PFSK-1 (cell line): Measurements from ENCODE around the gene CRNKL1. TPM values are rescaled to one million over a fixed set of nuclear protein-coding genes. Genes with fewer than 3 reads are reported as not detected.
A peak's percentile ranks its signal among the peaks of the same experiment; 100 is the strongest.

Experiments
- FOXP2 ChIP-seq: optimal IDR thresholded peaks from 2 replicates; pipeline ENCODE3; 2011; ENCODE audit warnings: borderline replicate concordance, control low read depth, inconsistent platforms; ENCODE audit not compliant: insufficient read depth; ENCODE audit errors: extremely low read length, extremely low read depth
- POLR2AphosphoS5 ChIP-seq: IDR thresholded peaks from 2 replicates; pipeline ENCODE4 v1.6.1; 2012; ENCODE audit warnings: low read depth, mild to moderate bottlenecking, control low read depth, low read length, moderate library complexity
- REST ChIP-seq, 2 experiments: IDR thresholded peaks; 2 replicates each; pipeline versions ENCODE4 v1.6.1 to v1.8.0; 2011 to 2012; ENCODE audit warnings: low read depth in 2 of 2, low read length in 2 of 2, control low read depth in 1 of 2, inconsistent platforms in 1 of 2, mild to moderate bottlenecking in 1 of 2, moderate library complexity in 1 of 2; ENCODE audit not compliant: insufficient read depth in 1 of 2
- SIN3A ChIP-seq: IDR thresholded peaks from 2 replicates; pipeline ENCODE4 v1.6.1; 2012; ENCODE audit warnings: mild to moderate bottlenecking, low read length, moderate library complexity, borderline replicate concordance; ENCODE audit not compliant: insufficient read depth
- TAF1 ChIP-seq: IDR thresholded peaks from 2 replicates; pipeline ENCODE4 v1.6.1; 2012; ENCODE audit warnings: low read length, control low read depth, borderline replicate concordance; ENCODE audit not compliant: insufficient read depth
- polyA plus RNA-seq: library from polyadenylated mRNA; unstranded; fragments of >200 nt; gene quantifications from one replicate; pipeline ENCODE4 v1.2.1, GENCODE V29; 2012; ENCODE audit warnings: low read depth, missing spikeins; ENCODE audit not compliant: insufficient read length

The CRNKL1 gene
- 7.9 TPM for polyA plus RNA-seq

- peak; percentile 58; the same call in 1 of the 2 replicates for TF ChIP-seq TAF1
- peak; percentile 99 for TF ChIP-seq SIN3A
- TF ChIP-seq POLR2AphosphoS5, result 0 out of 2 replicates have a peak, but pooled peaks have one; percentile 44
- TF ChIP-seq FOXP2, result peak; percentile 88
- TF ChIP-seq REST (IDR thresholded peaks at IDR 0.05; ENCODE audit: insufficient read depth in 1 of 2, low read depth in 2 of 2, low read length in 2 of 2), result no peak
These were observed at the start of gene CRNKL1, which contains the start of gene CFAP61 for GRCh38 chr20:20052074-20052970. TSS of gene CRNKL1 (minus strand) at chr20:20052466. CDS start at chr20:20052342, 124 bp downstream. TSS of gene CFAP61 (plus strand) at chr20:20052532. CDS start at chr20:20056654, 4,122 bp downstream.

- TF ChIP-seq SIN3A (no peak), POLR2AphosphoS5 (no peak), FOXP2 (no peak), TAF1 (no peak), REST (IDR thresholded peaks at IDR 0.05; ENCODE audit: insufficient read depth in 1 of 2, low read depth in 2 of 2, low read length in 2 of 2) (no peak)
These were observed 48.6 kb upstream of the CRNKL1 start for GRCh38 chr20:20100881-20101280.

- TF ChIP-seq POLR2AphosphoS5 (no peak), SIN3A (no peak), TAF1 (no peak), REST (IDR thresholded peaks at IDR 0.05; ENCODE audit: insufficient read depth in 1 of 2, low read depth in 2 of 2, low read length in 2 of 2) (no peak), FOXP2 (no peak)
These were observed 44.2 kb upstream of the CRNKL1 start for GRCh38 chr20:20096421-20096820.

- no peak for TF ChIP-seq REST (IDR thresholded peaks at IDR 0.05; ENCODE audit: insufficient read depth in 1 of 2, low read depth in 2 of 2, low read length in 2 of 2)
- TF ChIP-seq FOXP2, result no peak
- no peak for TF ChIP-seq TAF1
These were observed 43.0 kb upstream of the CRNKL1 start for GRCh38 chr20:20095114-20095872.
